GM21526 (cell line): ENCODE data around the gene FKBP6.
"Not testable (repeated sequence)": the region's sequence is repeated elsewhere in the genome, so short reads cannot be mapped to it uniquely, and the experiment has no call there.

Source experiments
- ATAC-seq: cut with Tn5 transposase; IDR thresholded peaks from one replicate; pipeline ENCODE4 v1.9.1; 2021; ENCODE audit warnings: moderate library complexity; ENCODE audit not compliant: unreplicated experiment, low FRiP score

Gene FKBP6

DNA sequence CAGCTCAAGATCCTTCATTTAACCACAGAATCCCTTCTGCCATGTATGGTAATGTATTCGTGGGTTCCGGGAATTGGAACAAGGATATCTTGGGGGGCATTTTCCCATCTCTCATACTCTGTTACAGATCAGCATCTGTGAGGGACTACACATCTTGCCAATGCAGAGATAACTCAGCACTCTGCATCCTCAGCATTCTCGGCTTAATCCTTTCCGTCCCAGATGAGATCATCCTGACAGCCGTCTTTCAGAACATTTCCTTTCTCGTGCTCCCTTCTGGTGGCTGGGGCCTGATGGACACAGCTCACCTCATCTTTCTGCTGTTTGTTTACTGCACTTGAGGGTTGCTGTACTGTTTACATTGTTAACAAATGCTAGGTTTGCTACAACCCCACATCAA is 25.3 kb downstream of the FKBP6 start:
- no peak for ATAC-seq

DNA sequence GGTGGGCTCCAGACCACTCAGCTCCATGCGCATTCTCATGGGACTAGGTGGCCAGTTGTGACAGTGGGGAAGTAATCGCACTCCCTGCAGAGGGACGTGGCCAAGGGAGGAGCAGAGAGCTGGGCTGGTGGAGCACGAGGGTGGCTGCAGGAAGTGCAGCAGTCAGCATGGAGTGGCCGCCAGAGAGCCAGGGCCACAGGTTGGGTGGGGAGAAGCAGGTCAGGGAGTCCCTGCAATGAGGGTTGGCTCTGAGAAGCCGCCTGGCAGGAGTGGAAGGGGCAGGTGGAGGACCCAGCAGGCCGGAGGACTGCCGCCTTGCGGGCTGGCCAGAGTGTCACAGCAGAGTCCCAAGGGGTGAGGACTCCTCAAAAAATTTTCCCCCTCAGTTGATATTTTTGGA is 26.2 kb downstream of the FKBP6 start:
- ATAC-seq, result no peak

DNA sequence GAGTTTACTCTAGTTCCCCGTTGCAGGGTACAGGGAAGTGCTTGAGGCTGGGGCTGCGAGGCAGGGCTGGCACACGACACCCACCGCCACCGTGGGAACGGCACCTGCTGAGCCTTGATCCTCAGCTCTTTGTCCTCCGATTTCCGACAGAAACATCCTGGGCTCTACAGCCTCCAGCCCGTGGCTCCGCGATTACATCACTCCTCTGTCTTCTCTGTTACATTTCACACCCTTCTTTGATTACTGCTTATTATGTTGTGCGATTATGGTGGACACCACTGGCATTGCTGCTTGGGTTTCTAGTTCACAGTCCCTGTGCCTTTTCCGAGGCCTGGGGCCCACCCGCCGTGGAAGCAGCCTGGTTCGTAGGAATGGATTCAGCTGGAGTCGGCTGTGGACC is 26.9 kb downstream of the FKBP6 start:
- ATAC-seq, result no peak

DNA sequence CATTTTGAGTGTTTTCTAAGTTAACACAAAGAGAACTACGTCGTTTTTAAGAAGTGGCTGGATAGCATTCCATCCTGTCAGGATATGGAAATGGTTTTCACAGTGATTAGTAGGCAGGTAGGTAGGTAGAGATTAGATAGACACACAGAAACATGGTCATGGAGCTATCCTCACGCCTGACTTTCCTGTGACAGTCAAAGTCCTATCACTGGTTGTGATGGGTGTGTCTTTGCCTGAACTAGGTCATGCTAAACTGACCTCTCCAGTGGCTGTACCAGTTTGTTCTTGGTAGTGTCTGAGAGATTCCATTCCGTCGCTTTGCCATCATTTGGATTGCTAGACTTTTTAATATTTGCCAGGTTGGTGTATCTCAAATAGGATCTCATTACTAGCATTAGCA is 28.2 kb downstream of the FKBP6 start:
- ATAC-seq, result no peak

DNA sequence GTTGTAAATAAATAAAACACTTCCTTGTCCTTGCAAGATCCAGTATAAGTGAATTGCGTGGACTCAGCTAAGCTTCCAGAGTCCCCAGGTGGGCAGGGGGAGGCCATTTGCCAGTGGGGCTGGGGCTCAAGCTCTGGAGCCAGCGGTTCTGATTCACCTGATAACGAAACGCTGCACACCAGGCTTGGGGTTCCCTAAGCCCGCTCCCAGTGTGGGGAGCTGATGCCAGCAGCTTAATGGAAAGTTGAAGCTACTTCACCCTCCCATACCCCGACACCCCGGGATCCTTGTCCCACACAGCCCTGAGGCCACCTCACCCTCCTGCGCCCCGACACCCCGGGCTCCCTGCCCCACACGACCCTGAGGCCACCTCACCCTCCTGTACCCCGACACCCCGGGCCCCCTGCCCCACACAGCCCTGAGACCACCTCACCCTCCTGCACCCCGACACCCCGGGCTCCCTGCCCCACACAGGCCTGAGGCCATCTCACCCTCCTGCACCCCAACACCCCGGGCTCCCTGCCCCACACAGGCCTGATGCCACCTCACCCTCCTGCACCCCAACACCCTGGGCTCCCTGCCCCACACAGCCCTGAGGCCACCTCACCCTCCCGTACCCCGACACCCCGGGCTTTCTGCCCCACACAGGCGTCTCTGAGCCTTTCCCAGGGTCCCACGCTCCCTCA is 30.8 kb downstream of the FKBP6 start:
- ATAC-seq, result no peak

DNA sequence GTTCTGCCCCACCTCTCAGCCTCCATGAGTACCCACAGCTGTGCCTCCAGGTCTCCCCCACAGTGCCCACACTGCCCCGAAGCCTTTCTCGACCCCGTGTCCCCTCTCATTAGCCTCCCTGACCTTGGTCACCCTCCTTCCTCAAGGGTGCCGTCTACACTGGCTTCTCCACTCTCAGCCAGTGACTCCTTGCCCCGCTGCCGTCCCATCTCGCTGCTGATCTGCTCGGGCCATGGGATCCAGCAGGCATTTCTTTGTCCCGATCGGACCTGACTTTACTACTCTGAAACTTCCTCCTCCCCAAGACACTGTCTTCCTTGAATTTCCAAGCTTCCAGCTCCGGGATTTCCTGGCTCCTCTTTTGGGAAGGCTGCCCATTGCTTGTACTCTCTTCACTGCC is 31.3 kb downstream of the FKBP6 start:
- ATAC-seq, result no peak

DNA sequence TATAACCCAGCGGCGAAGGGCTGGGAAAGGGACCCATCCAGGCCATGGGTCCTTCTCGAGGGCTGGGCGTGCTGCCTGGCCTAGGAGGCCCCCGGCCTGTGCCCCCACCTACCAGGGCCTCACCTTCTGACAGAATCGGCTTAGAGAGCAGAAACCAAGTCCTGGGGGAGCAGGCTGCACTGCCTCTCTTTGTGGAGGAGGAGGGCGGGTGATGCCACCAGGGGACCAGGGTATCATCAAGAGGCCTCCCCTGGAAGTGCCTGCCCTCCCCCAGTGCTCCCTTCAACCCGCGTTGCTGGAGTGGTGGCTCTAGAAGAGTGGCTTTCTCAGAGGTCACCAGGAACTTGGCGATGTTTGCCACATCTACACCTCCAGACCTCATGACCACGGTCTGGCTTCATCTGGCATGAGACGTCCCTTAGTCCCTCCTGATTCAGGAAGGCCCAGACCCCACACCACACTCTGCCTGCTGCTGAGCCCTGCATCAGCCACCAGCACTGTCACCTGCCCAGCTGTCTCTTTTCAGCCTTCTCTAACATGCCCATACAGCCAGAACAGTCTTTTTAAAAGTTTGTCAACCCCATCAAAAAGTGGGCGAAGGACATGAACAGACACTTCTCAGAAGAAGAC is 31.9 kb downstream of the FKBP6 start:
- ATAC-seq, result no peak

DNA sequence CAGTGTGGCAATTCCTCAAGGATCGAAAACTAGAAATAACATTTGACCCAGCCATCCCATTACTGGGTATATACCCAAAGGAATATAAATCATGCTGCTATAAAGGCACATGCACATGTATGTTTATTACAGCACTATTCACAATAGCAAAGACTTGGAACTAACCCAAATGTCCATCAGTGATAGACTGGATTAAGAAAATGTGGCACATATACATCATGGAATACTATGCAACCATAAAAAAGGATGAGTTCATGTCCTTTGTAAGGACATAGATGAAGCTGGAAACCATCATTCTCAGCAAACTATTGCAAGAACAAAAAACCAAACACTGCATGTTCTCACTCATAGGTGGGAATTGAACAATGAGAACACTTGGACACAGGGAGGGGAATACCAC is 32.6 kb downstream of the FKBP6 start:
- ATAC-seq, result not testable (repeated sequence)

DNA sequence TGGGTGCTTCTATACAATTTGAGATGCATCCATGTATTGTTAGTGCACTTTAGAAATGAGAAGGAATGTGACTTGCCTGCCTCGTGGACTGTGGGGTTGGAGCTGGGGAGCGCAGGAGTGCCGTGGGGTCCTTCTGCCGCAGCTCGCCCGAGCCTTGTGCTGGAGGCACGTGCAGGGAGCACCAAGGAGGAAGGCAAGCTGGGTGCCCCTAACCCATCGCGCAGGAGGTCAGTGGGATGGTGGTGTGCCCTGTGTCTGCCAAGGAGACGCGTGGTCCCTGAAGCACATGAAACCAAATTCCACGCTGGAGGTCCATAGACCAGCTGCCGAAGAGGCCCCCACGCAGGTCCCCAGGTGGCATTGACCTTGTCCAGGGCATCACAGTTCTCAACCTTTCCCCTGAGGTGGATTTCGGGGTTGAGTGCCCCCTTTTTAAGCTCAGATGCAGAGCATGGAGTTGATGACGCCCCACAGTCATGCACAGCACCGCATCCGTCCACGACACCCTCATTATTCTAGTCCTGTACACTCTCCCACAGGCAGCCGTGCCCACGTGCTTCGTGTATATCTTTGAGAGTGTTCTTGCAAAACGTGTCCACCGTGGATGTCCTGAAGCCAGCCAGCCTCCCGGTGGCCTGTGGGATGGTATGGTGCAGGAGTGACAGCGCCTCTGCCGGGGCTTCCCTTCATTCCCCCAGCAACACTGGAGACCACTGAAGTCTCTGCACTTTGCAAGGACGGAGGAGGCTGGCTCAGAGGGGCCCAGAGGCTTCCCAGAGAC is 35.5 kb downstream of the FKBP6 start:
- no peak for ATAC-seq

DNA sequence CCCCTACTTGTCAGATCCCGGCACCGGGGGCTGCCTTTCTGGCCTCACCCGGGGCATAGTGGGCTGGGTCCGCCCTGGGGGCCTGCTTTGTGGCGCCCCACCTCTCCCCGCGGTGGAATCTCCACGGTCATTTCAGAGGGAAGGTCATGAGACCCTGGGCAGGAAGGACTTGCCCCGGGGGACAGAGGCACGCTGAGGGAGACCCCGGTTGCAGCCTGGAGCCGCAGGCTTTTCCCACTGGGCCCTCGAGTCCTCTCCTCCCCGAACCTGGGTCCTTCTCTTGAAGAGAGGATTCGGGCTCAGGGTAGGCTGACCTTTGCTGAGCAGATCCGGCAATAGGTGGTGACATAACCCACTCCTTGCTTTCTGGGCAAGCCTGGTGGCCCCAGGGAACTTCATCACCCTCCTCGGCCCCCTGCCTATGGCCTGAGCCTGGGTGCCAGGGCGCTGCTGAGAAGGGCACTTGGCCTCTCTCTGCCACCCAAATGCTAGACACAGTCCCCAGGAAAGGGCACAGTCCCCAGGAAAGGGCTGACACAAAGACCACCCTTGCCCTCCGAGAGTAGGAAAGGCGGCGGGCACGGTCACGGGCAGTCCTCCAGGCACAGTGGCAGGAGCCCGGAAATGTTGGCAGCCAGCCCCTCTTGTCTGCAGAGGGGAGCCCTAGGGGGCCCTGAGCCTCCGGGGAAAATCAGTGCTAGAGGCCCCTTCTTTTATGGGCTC is 36.2 kb downstream of the FKBP6 start:
- no peak for ATAC-seq

DNA sequence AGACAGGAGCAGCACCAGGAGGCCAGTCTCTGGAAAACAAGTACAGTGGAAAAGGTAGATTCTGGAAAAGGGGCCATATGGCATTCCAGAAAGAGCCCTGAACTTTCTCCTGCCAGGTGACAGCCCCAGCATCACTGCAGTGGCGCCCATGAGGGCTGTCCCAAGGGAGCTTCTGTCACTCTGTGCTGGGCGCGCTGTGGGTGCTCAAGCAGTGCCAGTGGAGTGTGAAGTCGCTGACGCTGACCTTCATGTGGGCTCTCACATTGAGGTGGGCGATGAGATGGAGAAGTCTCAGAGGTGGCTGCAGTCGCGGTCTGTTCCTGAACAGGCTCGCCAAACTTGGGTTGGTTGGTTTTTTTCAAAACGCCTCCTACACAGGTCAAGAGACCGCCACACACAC is 38.2 kb downstream of the FKBP6 start:
- no peak for ATAC-seq

DNA sequence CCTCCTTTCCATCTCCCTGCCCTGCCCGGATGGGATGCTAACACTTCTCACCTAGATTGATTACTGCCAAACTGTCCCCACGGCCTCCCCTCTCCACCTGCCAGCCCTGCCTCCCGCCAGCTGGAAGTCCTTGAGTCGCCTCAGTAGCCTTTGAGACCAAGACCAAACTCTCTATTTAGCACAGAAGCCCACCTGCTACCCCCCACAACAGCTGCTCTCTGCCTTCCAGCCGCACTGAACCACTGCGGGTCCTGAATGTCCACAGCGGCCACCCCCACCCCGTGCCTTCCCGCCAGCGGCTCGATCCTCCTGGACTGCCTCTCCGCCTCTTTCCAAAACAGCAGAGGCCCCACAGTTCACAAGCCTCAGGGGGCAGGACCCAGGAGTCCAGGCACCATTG is 39.0 kb downstream of the FKBP6 start:
- ATAC-seq, result no peak

DNA sequence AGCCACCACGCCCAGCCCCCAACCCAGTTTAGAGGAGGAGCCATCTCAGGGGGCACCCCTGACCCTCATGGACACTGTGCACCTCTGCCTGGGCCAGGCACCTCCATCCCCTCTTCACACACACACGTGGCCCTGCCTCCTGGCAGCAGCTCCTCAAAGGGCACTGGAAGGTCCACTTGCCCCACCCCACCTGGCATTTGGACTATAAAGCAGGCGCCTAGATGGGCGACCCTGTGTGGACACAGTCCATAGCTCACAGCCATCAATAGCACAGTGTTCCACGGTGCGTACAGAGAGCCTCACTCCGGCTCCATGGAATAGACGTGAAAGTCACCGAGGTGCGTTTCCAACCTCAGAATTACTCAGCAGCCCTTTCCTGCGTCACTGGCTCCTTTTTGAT is 41.0 kb downstream of the FKBP6 start:
- no peak for ATAC-seq

DNA sequence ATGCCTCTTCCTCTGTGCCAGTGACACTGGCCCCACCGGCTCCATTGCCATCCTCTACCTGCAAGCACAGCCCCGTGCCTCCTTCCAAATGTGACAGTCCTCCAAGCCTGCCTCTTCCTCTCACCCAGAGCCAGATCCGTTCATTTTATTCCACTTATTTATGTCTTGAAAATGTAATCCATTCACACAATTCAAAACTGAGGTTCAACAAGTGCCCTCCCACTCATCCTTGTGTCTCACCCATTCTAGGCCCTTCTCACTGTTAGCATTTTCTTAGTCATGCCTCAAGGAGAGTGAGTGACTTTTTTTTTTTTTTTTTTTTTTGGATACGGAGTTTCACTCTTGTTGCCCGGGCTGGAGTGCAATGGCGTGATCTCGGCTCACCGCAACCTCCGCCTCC is 41.7 kb downstream of the FKBP6 start:
- no peak for ATAC-seq

DNA sequence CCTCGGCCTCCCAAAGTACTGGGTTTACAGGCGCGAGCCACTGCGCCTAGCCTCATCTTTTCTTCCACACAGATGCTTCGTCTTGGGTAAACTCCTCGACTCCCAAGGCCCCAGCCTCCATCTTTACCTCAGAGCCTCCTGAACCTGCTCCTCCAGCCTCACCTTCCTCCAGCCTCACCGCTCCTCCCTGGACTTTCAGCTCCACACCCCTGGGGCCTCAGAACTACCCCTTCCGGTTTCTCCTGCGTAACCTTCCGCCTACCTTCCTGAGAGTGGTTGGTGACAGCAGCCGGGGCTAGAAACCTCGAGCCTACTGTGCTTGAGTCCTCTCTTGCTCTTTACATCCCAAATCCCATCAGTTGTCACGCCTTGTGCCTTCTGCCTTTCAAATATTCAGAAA is 45.8 kb downstream of the FKBP6 start:
- ATAC-seq, result no peak

DNA sequence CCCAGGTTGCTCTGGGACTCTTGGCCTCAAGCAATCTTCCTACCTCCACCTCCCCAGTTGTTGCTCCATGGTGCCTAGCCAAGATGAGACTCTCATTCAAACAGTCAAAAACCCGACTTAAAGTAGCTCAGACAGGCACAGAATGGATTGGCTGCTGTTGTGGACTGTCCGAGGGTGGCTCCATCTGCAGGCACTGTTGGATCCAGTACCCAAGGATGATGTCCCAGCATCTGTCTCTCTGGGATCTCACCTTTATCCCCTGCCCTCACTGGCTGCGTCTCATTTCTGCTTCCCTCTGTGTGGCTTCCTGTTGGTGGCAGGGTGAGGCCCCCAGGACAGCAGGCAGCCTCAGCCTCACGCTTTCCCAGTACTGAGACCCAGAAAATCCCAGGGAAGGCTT is 48.3 kb downstream of the FKBP6 start:
- ATAC-seq, result not testable (repeated sequence)

DNA sequence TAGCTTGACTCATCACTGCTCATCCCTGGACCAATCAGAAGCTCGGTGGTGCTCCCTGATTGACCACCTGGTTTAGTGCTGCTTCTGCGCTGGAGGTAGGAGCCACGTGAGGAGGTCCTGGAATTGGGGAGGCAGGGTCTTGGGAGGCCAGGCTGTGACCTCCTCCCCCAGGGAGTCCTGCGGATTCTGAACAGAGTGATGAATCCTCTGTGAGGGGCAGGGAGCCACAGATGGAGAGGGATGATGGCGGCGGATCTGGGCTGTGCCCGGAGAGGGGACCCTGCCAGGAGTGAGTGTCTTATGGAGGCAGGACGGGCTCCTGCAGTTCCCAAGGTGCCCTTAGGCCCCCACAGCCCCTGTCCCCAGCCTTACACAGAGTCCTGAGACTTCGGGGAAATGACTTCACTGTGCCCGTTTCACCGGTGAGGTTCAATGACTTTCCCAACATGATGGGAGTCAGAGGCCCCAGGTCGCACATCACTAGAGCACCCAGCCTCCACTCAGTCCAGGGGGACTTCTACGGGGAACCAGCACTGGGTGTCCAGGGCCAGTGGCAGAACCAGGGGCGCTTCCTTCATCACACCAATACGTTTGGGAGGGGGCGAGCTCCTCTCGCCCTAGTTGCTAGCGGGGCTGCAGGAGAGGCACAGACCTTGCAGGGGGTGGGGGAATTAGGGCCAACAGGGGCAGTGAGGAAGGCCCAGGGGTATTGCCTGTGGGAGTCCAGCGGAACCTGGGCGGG is 48.9 kb downstream of the FKBP6 start:
- ATAC-seq, result no peak

DNA sequence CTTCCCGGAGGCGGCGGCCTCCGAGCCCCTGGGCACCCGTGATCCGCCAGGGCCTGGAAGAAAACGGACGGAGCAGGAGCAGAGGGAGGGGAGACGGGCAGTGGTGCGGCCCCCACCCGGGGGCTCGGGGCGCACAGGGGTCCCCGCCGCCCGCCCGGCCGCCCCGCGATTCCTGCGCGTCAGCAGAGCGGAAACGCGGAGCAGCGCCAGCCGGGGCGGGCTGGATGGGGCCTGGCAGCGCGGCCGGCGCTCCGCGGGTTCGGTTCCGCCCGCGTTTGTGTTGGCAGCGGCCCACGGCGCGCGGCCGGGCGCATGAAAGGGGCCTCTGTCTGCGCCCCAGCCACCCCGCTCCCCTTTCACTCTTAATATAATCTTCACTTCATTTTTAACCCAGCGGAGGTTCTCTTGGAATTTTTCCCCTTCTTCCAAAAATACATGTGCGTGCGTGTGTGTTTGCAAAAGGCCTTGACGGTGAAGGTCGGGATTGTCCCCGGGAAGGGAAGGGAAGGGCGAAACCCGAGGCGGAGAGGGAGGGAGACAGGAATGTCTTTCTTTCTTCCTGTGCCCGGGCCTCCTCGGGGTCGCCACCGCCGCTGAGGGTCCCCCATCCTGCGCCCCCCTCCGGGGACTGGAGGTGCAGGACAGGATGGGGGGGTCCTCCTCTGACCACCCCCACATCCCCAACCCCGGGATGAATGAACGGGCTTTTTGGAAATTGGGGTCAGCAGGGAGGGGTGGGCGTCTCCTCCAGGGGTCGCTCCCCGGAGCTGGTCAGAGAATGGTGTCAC is 49.6 kb downstream of the FKBP6 start:
- ATAC-seq, result not testable (repeated sequence)

DNA sequence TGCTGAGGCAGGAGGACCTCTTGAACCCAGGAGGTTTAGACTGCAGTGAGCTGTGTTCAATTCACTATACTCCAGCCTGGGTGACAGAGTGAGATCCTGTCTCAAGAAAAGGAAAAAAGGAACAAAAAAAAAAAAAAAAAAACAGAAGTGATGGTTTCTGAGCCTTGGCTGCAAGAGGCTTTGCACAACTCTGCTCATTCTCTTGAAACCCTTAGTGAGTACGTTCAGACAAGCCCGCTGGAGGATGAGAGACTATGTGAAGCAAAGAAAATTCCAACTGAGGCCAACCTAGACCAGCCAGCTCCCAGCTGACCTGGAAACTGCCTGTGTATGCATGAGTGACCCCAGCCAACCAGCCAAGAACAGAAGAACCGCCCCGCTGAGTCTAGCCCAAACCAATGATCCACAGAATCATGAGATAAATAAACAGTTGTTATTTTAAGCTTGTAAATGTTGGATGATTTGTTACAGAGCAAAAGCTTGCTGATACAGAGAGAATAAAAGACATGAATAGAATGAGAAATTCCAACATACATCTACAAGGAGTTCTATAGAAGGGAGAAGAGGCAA is 55.1 kb downstream of the FKBP6 start:
- no peak for ATAC-seq
